K562 (cell line): ENCODE results near the gene S100P. TPM values are rescaled to one million over a fixed set of nuclear protein-coding genes. Genes with fewer than 3 reads are reported as not detected.

Experiments used
- ATAC-seq: fragments of 200-7000 bp; cut with Tn5 transposase; 3 replicates; pipeline ENCODE4 v1.9.1; 2020; ENCODE audit warnings: moderate library complexity
- BruUV-seq: library from RNA; stranded (reverse); fragments of 400-500 nt; replicated peaks from 2 replicates; lab custom pipeline; 2021; lab: Mats Ljungman, UMichigan
- CTCF ChIA-PET: fragments of 300-600 bp; formaldehyde crosslinking; extraction: SDS; loops from one replicate; lab custom pipeline; 2021; ENCODE audit warnings: low intra/inter-chr PET ratio; lab: Yijun Ruan, JAX
- POLR2A ChIA-PET: fragments of 300-600, 350-650 bp; sonication (Branson Sonifier 250); formaldehyde crosslinking; extraction: SDS; loops from one replicate; lab custom pipeline; 2021; ENCODE audit warnings: antibody characterized with exemption, inconsistent platforms; lab: Yijun Ruan, JAX
- DNase-seq, 4 experiments: peaks; one replicate each; pipeline versions ENCODE4 v3.0.0 to v3.0.0-alpha.2; 2011 to 2018; ENCODE audit warnings: low spot score in 3 of 4, mixed read lengths in 3 of 4; ENCODE audit errors: extremely low read depth in 1 of 4
- FAIRE-seq: peaks from 2 replicates; lab custom pipeline; 2011; peaks lifted over from hg19 to GRCh38; lab: Jason Lieb, UNC
- H2AFZ ChIP-seq: 2 replicates; pipeline ENCODE4 v1.6.0; 2011; ENCODE audit warnings: low read depth, low read length, control low read depth, inconsistent platforms
- H3K27ac ChIP-seq: fragments of 200-600 bp; 3 replicates; pipeline ENCODE4 v1.8.0; 2011; ENCODE audit warnings: low read depth, mild to moderate bottlenecking, control low read depth, inconsistent platforms, low read length, moderate library complexity, mixed read lengths; ENCODE audit errors: extremely low read depth
- H3K27me3 ChIP-seq, 2 experiments: fragments of 300-600 bp in 1 of 2; 2 replicates in 1 of 2; 3 replicates in 1 of 2; pipeline versions ENCODE4 v1.6.0 to v1.8.0; 2011; ENCODE audit warnings: inconsistent platforms in 2 of 2, low read length in 2 of 2, mild to moderate bottlenecking in 1 of 2, mixed read lengths in 1 of 2, moderate library complexity in 1 of 2; ENCODE audit not compliant: control insufficient read depth in 2 of 2, insufficient read depth in 2 of 2
- H3K36me3 ChIP-seq: fragments of 300-600 bp; 3 replicates; pipeline ENCODE4 v1.8.0; 2011; ENCODE audit warnings: mild to moderate bottlenecking, low read length, inconsistent platforms; ENCODE audit not compliant: control insufficient read depth, insufficient read depth
- H3K4me1 ChIP-seq, 2 experiments: fragments of 200-600 bp in 1 of 2; replicated peaks in 1 of 2; 2 replicates in 1 of 2; 3 replicates in 1 of 2; pipeline versions ENCODE4 v1.5.1 to v1.8.0; 2011; ENCODE audit warnings: inconsistent platforms in 2 of 2, low read length in 2 of 2, mild to moderate bottlenecking in 1 of 2, mixed read lengths in 1 of 2, moderate library complexity in 1 of 2; ENCODE audit not compliant: control insufficient read depth in 2 of 2, insufficient read depth in 2 of 2
- H3K4me2 ChIP-seq: 2 replicates; pipeline ENCODE4 v1.6.1; 2011; ENCODE audit warnings: low read length, control low read depth, inconsistent platforms, mixed read lengths; ENCODE audit not compliant: insufficient read depth
- H3K4me3 ChIP-seq: fragments of 200-600 bp; sonication (generic), shearing (Covaris generic); 2 replicates; pipeline ENCODE4 v1.5.1; 2016; ENCODE audit warnings: control low read depth, inconsistent platforms
- H3K79me2 ChIP-seq: fragments of 200-600 bp; 3 replicates; pipeline ENCODE4 v1.8.0; 2011; ENCODE audit warnings: low read length, inconsistent platforms; ENCODE audit not compliant: control insufficient read depth, insufficient read depth
- H3K9ac ChIP-seq, 2 experiments: 2 replicates each; pipeline versions ENCODE4 v1.6.0 to v1.6.1; 2011; ENCODE audit warnings: low read depth in 2 of 2, low read length in 2 of 2, control low read depth in 1 of 2, inconsistent platforms in 1 of 2, mild to moderate bottlenecking in 1 of 2, mixed read lengths in 1 of 2; ENCODE audit not compliant: insufficient read depth in 1 of 2
- H3K9me1 ChIP-seq: one replicate; pipeline ENCODE4 v1.6.0; 2011; ENCODE audit warnings: inconsistent platforms, mild to moderate bottlenecking, low read length, moderate library complexity; ENCODE audit not compliant: control insufficient read depth, insufficient read depth
- H3K9me3 ChIP-seq: replicated peaks from 2 replicates; pipeline ENCODE4 v1.5.1; 2011; ENCODE audit warnings: low read depth, low read length, inconsistent platforms; ENCODE audit not compliant: control insufficient read depth, insufficient read depth
- H4K20me1 ChIP-seq: replicated peaks from 2 replicates; pipeline ENCODE4 v1.6.1; 2011; ENCODE audit warnings: low read length, inconsistent platforms, mixed read lengths; ENCODE audit not compliant: control insufficient read depth, insufficient read depth
- ZNF263 ChIP-seq: sonication (generic); formaldehyde crosslinking; IDR thresholded peaks from 2 replicates; pipeline ENCODE4 v1.8.0; 2022; ENCODE audit warnings: mild to moderate bottlenecking, missing genetic modification reagents, borderline replicate concordance
- ZNF436 ChIP-seq: fragments of 250-450, 450-650 bp; sonication (Bioruptor Pico); formaldehyde crosslinking; IDR thresholded peaks from 2 replicates; pipeline ENCODE4 v1.7.0; 2020; ENCODE audit warnings: mild to moderate bottlenecking
- WGBS: fragments of 100-300 bp; shearing (Covaris generic); methylation state at CpG from one replicate; pipeline ENCODE4 v1.1.6; 2016; ENCODE audit warnings: low coverage, mixed read lengths; ENCODE audit not compliant: insufficient coverage; ENCODE audit errors: missing lambda C conversion rate; 5-methylcytosine and 5-hydroxymethylcytosine counted together
- in situ Hi-C: fragments of 300-500 bp; cut with MboI; formaldehyde crosslinking; loops from 4 replicates; pipeline ENCODE4 v1.15.0; 2018; ENCODE audit warnings: inconsistent platforms, mixed read lengths
- intact Hi-C: fragments of 100-400 bp; cut with micrococcal nuclease; formaldehyde crosslinking; loops from 2 replicates; pipeline ENCODE4 v1.14.2; 2022
- polyA plus RNA-seq, 8 experiments: library from polyadenylated mRNA; depleted of rRNA in 4 of 8; stranded (reverse) in 5 of 8; unstranded in 3 of 8; fragments of >200 nt; fragmentation: Nextera tagmentation in 2 of 8; fragmentation: Illumina TruSeq in 1 of 8; extraction: Ambion mirVana in 2 of 8; extraction: Trizol in 1 of 8; gene quantifications; 2 replicates each; pipeline versions ENCODE4 v1.2.1 to v1.2.3, GENCODE V29; 2011 to 2014; ENCODE audit warnings: inconsistent platforms in 1 of 8, missing spikeins in 1 of 8
- total RNA-seq, 7 experiments: library from RNA; depleted of rRNA in 6 of 7; stranded (reverse); fragments of >200 nt in 6 of 7; fragmentation: Illumina TruSeq in 2 of 7; extraction: Trizol in 2 of 7; gene quantifications; 2 replicates each; pipeline versions ENCODE4 v1.2.1 to v1.2.3, GENCODE V29; 2011 to 2021; ENCODE audit warnings: low replicate concordance in 1 of 7
- TF ChIP-seq, protein P1 (sequence below): fragments of 450-650 bp; IDR thresholded peaks from 2 replicates; pipeline ENCODE4 v1.6.1; 2016

S100P gene
- total and polyA plus RNA-seq, 9 of the 15 experiments (the other 6 are each of a cell fraction or from before 2014, with no cell fraction given): 4.1 to 23.8 (median 7.5) TPM

DNA sequence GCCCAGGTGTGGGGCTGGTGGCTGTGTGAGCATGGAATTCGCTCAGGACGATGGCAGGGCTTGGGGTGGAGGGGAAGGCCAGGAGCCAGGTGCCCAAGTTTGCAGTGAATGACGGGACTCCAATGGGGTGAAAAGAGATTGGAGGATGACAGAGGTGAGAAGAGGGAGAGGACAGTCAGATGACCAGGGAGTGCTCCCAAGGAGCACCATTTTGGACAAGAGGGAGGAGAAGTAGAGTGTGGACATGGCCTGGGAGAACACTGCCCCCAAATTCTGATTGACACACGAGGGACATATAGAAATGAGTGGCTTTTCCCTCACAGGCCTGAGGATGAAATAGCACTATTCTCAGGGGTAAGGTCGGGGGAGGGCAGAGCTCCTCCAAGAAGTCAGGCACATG is 46.5 kb upstream of the S100P start:
- H3K9me3 ChIP-seq: no peaks in the 10 kb centered on the region
- peaks cover 10% of the 10 kb centered on the region for H4K20me1 ChIP-seq
- H3K27ac ChIP-seq: no peak overlapping the region
- in situ Hi-C loops: no loop called here
- no peaks in the 10 kb centered on the region for H3K27me3 ChIP-seq
- no peak for FAIRE-seq
- DNase-seq: no peak
- H3K36me3 ChIP-seq: peaks cover 16% of the 10 kb centered on the region
- no peak overlapping the region for H3K9ac ChIP-seq
- H3K4me2 ChIP-seq: no peak overlapping the region
- H3K4me3 ChIP-seq: no peak overlapping the region
- TF ChIP-seq ZNF436 (CRISPR knock-in tag) (no peak), ZNF263 (CRISPR knock-in tag) (peak; percentile 90)
- TF ChIP-seq, protein P1, sequence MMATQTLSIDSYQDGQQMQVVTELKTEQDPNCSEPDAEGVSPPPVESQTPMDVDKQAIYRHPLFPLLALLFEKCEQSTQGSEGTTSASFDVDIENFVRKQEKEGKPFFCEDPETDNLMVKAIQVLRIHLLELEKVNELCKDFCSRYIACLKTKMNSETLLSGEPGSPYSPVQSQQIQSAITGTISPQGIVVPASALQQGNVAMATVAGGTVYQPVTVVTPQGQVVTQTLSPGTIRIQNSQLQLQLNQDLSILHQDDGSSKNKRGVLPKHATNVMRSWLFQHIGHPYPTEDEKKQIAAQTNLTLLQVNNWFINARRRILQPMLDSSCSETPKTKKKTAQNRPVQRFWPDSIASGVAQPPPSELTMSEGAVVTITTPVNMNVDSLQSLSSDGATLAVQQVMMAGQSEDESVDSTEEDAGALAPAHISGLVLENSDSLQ: peak; percentile 78
- TF ChIP-seq, all 486 proteins: peak for 2
- ATAC-seq: peak; percentile 14; the same call in 2 of the 3 replicates
- Histone ChIP-seq H3K4me1 (peaks cover 4 to 9% of the 10 kb centered on the region in 2 experiments; a peak in 3 of 5 replicates), H3K79me2 (peaks cover 16% of the 10 kb centered on the region), H2AFZ (0 out of 2 replicates have a peak overlapping the region, but pooled peaks have one; percentile 35), H3K9me1 (no peaks in the 10 kb centered on the region)
- intact Hi-C loops: no loop called here
- ChIA-PET POLR2A (interaction anchor here (1.0 to 1.2 kb wide), 2 partner anchors 15 to 26 kb away, joined by 3 to 6 read pairs; a partner anchor contains a TSS), CTCF (no interaction called here)
- BruUV-seq: no TSS peak
- WGBS: 20% methylated on average over 5 of the region's 5 CpGs
